Gastrocnemius medialis (tissue), 4 donors: ENCODE data around the gene OR6C3.

Experiments
- CTCF ChIP-seq, 5 experiments: fragments of 450-650 bp in 3 of 5; fragments of 200-600 bp in 2 of 5; sonication (generic) in 2 of 5; IDR thresholded peaks in 4 of 5; conservative IDR thresholded peaks in 1 of 5; 1 replicate in 4 of 5; 2 replicates in 1 of 5; pipeline ENCODE4 v1.5.1; 2016 to 2019; ENCODE audit warnings: antibody characterized with exemption in 5 of 5, mild to moderate bottlenecking in 3 of 5, moderate library complexity in 3 of 5
- POLR2A ChIP-seq, 2 donors: fragments of 450-650 bp; IDR thresholded peaks; one replicate each; pipeline ENCODE4 v1.6.1; 2017; ENCODE audit warnings: antibody characterized with exemption in 2 of 2, mild to moderate bottlenecking in 2 of 2, moderate library complexity in 2 of 2

GRCh38 chr12:55365086-55365485 lies 34.5 kb downstream of the OR6C3 start:
- TF ChIP-seq CTCF (IDR thresholded peaks at IDR 0.05 in 4 of 5, conservative IDR thresholded peaks at IDR 0.05 in 1 of 5) (no peak), POLR2A (IDR thresholded peaks at IDR 0.05) (no peak)
